ENCODE data around the gene PRRC2B. TPM values are rescaled to one million over a fixed set of nuclear protein-coding genes. Genes with fewer than 3 reads are reported as not detected.
"Not testable (repeated sequence)": the region's sequence is repeated elsewhere in the genome, so short reads cannot be mapped to it uniquely, and the experiment has no call there.

The PRRC2B gene
- total RNA-seq, 1 donor from 2014 or later = 60.4 TPM

DNA sequence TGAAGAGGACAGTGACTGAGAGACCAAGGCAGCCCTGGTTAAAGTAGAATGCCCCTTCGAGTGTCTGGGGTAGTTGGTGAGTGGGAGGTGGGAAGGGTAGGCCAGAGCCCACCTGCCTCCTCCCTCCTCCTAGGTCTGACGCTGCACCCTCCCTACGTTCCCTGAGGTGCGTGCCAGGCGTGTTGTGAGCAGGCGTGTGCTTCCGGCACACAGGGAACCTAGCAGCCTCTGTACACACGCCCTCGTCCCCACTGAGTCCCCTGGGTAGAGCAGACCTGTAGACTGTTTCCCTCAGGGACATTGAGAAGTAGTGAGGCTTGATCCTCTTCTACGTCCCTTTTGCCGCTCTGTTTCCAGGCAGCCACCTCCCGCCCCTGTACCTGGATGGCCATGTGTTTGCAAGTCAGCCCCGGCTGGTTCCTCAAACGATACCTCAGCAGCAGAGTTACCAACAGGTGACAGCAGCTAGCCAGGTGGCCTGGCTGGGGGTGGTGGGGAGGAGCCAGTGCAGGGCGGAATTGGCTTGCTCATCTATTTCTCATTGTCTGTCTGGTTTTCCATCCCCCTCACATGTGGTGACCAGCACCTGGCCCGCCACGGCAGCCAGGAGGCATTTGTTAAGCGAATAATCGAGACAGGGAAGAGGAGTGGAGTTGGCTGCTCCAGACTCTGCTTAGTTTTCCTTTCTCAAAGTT is 92.0 kb downstream of the PRRC2B start:
- no peak for DNase-seq (ENCODE audit: low spot score)

DNA sequence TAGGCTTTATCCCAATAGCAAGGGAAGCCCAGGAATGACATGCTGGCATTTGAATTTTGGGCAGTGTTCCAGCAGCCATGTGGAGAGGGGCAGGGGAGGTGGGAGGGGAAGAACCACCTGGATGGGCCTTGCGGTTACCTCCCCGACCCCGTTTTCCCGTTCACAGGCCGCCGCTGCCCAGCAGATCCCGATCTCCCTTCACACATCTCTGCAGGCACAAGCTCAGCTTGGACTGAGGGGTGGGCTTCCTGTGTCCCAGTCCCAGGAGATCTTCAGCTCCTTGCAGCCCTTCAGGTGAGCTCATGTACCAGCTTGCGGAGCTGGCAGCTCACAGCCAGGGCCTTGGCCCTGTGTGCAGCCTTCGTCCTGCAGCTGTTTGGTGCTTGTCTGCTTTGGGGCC is 93.1 kb downstream of the PRRC2B start:
- DNase-seq (ENCODE audit: low spot score) = no peak

DNA sequence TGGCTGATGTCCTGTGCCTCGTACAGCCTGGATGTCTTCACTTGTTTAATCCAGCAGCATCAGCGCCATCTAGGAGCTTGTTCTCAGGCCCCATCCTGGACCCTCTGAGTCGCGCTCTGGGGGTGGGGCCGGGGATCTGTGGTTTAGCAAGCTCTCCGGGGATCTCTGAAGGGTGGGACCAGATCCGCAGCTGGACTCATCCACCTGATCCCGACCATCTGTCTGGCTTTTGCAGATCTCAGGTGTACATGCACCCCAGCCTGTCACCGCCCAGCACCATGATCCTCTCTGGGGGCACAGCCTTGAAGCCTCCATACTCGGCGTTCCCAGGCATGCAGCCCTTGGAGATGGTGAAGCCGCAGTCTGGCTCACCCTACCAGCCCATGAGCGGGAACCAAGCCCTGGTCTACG is 93.7 kb downstream of the PRRC2B start:
- DNase-seq (ENCODE audit: low spot score) = no peak

DNA sequence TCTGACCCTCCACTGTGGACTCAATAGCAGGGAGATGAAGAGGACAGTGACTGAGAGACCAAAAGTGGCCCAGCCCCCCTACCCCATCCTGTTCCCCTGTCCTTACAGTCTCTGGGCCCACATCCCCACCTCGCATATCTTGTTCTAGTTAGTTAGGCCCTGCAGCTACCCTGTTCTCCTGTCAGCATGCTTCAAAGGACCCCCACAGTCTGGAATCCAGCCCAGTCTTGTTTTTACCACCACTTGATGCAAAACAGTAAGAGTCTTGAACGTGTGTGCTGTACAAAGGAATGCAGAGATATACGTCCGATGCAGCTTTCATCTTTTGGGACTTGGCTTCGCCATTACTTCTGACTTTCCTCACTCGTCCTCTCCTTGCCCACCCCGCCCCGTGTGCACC is 96.6 kb downstream of the PRRC2B start:
- peak; percentile 21 for DNase-seq (ENCODE audit: low spot score)

DNA sequence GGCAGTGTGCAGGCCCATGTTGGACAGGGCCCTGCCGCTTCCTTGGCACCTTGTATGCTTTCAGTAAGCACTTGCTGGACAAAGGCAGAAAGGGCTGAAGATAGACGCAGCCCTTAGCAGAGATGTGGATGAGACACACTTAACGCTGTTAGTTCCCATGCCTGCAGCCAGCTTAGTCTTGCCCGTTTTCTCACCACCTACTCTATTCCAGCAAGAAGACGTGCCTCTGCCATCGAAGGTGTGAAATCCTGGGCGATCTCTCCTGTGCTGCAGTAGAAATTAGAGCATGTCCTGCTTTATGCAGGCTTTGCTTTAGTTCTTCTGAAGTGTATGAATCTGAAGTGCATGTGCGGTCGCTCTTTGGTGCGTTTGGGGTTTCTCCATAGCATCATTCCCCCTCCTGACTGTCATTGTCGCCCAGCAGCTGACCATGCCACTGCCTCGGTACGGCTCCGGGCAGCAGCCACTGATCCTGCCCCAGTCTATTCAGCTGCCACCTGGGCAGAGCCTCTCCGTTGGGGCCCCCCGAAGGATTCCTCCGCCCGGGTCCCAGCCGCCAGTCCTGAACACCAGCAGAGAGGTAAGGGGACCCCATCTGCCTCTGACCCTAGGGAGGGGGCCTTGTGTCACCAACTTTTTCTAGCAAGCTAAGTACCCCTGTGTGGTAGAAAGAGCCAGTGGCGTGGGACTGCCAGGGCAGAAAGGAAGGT is 97.3 kb downstream of the PRRC2B start:
- no peak for DNase-seq (ENCODE audit: low spot score)

DNA sequence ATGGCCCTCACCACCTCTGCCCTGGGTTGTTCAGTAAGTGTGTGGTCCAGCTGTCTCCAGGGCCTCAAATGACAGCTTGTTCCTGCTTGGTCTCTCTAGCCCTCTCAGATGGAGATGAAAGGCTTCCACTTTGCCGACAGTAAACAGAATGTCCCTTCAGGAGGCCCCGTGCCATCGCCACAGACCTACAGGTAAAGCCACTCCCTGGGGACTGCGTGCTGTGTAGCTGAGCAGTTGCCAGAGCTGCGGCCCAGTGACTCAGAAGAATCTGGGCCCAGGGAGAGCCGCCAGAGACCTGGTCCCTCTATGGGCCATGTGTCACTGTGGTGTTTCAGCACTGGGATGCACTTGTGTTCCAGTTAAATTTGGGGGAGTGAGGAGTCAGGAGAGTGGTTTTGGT is 98.2 kb downstream of the PRRC2B start:
- DNase-seq (ENCODE audit: low spot score) = no peak

DNA sequence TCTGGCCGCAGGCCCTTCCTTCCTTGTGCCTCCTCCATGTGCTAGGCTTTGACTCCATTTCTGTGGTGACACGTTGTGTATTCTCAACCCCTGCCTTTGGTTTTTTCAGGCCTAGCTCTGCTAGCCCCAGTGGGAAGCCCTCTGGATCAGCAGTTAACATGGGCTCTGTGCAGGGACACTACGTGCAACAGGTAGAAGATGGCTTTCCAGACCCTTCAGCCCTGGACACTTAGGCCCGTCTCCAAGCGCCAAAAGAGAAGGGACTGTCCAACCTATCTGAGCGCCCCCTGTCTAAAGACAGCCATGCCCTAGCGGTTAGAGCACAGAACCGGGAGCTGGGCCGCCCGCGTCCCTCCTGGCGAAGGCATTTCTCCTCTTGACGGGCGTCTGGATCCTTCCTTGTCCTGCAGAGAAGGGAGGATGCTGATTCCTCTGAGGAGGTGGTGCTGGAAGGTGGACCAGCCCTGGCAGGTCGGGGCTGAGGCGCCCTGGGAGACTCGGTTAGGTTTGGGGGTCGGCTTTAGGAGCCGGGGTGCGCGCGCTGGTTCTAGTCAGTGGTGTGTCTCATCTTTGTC is 100.5 kb downstream of the PRRC2B start:
- DNase-seq (ENCODE audit: low spot score) = no peak

DNA sequence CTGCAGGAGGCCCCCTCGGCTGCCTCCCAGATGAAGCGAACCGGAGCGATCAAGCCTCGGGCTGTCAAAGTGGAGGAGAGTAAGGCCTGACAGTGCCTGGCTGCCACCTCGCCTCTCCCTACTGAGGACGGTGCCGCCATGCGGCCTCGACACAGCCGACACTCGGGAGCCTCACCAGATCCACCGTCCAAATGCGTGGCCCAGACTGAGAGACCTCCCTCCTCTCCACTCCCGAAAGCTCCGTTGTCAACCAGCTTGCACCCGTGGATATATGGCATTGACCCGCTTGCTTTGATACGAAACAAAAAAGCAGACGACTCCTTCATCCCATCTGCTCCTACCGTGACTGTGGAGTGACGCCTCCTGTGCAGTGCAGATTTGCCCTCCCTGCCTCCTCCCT is 101.9 kb downstream of the PRRC2B start:
- DNase-seq (ENCODE audit: low spot score) = no peak

DNA sequence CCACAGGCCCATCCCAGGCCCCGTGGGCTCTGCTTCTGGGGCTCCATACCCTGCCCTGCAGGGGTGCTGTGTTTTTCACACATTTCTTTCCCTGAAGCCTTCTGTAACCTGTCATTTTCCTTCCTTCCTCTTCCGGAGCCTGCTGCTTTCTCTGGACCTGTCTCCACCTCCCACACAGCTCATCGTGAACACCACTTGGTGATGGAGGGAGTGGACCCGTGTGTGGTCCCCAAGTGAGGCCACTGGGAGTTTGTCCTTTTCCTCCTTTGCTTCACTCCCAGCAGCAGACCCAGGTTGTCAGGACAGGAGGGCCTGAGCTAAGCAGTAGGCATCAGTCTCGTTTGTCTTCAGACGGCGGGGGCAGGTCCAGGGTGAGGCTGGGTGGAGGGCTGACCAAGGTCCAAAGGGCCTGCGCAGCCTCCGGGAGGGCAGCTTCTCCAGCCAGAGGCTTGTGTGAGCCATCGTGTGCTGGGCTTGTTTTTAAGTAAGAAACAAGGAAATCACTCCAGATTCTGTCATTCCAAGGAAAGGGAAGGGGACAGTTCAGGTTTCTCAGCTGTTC is 103.0 kb downstream of the PRRC2B start:
- DNase-seq (ENCODE audit: low spot score) = no peak

DNA sequence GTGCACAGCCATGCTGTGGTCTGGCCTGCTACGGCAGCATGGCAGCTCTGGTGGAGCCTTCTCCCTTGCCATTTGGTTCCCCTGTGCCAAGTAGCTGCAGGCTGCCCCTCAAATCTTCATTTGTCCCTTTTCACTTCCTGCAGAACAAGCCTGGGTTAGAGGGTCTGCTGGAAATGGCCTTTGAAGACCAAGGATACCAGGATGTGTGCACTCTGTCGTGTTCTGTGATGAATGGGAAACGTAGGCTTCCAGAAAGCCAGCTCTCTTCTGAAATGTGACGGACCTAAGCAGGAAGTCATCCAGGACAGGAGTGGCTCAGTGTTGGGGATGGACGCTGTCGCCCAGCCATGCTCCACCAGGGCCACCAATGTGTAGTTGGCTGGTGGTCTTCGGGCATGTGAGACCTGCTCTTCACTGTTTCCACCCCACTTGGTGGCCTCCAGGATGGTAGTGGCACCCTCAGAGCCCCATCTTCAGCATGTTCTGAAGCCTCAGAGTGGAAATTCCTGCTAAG is 105.4 kb downstream of the PRRC2B start:
- DNase-seq (ENCODE audit: low spot score) = no peak

DNA sequence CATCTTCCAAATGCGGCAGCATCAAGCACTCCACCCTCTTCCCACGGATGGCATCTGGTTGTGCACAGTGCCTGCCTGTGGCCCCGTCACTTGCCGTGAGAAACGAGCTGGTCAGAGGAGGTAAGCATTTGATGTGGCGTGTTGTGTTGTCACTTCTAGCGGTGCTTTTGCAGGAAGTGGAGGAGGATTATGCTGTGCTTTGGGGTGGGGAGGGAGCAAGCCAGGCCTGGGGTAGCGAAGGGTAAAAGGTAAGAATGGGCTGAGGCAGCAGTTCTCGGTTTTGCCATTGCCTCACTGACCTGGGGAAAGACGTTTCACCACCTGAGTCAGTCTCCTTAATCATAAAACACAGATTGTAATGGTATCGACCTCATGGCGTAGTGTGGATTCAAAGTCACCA is 106.5 kb downstream of the PRRC2B start:
- DNase-seq (ENCODE audit: low spot score) = no peak

DNA sequence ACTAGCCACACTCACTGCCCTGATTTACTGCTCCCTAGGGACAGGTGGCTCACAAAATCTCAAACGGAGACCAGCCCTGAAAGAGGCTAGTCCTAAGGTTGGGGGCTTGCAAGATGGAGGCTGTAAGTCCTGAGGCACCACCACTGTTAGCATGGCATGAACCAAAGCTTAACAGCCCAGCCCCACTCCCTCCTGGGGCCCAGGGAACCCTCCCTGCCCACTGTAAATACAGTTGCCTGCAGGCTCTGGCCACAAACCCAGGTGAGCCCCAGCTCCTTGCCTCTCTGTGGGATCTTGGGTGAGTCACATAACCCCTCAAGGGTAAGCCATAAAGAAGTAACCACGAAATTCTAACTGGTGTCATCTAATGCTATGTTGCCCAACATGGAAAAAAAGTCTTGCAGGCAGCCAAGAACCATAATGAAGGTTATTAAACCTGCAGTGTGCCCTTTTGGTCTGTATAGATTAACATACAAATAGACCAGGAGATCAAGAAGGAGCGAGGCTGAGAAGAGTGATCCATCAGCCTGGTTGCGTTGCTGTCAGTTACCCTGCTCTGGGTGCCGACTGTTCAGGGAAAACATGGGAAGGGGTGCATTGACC is 107.2 kb downstream of the PRRC2B start:
- no peak for DNase-seq (ENCODE audit: low spot score)

DNA sequence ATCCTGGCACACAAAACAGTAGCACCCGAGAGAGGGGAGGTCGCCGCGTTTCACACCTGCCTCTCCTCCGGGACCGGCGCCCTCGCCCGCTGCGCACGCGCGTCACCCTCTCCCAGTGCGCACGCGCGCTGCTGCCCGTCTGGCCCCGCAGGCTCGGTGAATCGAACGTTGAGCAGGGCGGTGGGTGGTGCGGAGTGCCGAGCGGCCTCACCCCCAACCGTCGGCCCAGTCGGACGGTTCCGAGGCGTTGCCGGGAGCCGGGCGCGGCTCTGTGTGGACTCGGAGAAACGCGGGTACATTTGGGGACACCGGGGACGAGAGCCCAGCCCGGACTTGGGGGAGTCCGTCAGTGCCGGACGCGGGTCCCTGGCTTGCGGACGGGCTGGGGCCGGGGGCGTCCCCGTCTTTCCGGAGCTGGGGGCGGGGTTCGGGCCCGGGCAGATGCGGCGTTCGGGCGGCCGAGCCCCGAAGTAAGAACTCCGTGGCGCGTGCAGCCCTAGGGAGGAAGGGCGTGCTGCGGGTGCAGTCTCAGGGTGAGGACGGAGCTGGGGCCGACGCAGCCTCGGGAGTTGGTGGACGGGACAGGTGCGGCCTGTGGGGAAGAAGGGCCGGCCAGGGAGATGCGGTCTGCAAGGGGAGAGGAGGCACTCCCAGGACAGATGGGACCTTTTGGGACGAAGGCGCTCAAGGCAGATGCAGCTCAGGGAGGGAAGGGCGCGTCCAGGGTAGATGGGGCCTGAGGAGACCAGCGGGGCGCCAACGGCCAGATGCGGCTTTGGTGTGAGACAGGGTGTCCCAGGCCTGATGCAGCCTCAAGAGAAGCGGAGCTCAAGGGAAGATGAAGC is 109.1 kb downstream of the PRRC2B start, which contains the start of gene POMT1:
Gene POMT1 (plus strand): TSS at position 138 of the 845 bp plus-strand sequence. CDS start 1,301 bp downstream, outside the sequence.
- peak; percentile 89 for DNase-seq (ENCODE audit: low spot score)

DNA sequence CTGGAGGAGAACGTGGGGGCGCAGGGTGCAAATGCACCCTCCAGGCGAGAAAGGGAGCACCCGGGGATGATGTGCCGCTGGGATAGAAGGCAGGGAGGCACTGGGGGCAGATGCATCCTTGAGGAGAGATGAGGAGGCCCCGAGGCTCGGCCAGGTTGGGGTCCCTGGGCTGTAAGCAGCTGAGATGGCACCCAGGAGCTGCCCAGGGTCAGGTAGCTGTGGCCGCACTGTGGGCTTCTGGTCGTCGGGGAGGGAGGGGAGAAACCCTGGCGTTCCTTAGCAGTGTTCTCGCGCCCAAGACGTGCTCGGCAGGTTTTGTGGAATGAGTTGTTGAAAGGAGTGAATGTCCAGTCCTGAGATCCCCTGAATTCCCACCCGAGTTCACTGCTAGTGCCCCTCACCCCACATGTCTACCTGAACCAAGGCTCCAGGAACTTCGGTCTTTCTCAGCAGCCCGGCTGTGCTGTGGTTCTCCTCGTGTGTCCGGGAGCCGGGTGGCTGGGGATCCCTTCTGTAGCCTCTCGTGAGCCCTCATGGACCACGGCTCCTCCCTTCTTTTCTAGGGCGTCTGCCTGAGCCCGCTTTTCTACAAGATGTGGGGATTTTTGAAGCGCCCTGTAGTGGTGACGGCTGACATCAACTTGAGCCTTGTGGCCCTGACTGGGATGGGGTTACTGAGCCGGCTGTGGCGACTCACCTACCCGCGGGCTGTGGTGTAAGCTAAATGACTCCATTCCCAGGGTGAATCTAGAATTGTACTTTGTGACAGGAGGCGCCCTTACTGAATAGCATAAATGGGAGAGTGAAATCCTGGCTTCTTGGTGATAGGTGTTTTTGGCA is 110.0 kb downstream of the PRRC2B start:
- DNase-seq (ENCODE audit: low spot score) = no peak

DNA sequence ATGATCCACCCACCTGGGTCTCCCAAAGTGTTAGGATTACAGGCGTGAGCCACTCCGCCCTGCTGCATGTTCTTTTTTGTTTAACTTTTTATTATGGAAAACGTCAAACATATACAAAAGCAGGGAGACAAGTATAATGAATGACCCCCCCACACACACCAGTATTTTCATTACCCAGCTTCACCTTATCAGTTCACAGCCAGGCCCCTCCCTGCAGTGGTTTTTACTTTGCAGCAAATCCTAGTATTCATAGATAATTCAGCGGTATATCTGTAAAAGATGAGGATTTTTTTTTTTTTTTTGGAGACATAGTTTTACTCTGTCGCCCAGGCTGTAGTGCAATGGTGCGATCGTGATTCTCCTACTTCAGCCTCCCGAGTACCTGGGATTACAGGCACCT is 111.1 kb downstream of the PRRC2B start:
- DNase-seq (ENCODE audit: low spot score) = no peak

DNA sequence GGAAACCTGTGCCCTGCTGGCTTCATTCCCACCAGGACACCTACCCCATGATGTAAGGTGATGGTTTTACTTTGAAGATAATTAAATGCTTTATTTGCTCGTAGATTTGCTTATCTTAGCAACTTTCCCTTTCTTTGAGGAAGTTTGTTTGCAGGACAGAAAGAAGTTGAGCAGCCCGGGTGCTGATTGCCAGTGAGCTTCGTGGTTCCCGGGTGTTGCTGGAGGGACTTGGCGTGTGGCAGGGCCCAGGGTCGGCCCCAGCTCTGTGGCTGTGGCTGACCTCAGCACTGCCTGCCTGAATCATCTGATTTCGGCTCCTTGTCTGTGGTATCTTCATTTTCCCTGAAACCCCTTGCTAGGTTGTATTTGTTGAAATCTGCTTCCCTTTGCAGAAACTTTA is 117.5 kb downstream of the PRRC2B start:
- no peak for DNase-seq (ENCODE audit: low spot score)

DNA sequence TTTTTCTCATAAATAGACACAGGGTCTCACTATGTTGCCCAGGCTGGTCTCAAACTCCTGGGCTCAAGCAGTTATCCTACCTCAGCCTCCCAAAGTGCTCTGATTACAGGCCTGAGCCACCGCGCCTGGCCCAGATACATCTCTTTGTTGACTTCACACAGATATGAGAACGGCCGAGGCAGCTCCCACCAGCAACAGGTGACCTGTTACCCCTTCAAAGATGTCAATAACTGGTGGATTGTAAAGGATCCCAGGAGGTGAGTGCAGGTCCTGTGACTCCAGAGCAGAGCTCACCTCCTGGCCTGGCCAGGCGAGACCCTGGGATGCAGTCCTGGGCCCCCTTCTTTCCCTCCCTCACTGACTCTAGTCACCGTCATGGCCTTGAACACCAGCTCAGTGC is 118.0 kb downstream of the PRRC2B start:
- no peak for DNase-seq (ENCODE audit: low spot score)

DNA sequence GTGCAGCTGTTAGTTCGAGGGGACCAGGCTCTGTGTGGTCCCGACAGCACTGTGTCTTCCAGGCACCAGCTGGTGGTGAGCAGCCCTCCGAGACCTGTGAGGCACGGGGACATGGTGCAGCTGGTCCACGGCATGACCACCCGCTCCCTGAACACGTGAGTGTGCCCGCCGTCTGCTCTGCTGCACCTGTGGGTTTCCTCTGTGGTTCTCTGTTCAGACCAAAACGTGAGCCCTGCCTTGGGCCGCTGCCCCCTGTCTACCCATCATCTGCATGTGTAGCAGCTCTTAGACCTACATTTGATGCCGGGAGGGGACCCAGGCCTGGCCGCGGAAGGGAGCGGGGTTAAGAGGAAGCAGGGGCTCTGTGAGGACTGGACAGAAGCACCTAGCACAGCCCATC is 119.3 kb downstream of the PRRC2B start:
- no peak for DNase-seq (ENCODE audit: low spot score)

DNA sequence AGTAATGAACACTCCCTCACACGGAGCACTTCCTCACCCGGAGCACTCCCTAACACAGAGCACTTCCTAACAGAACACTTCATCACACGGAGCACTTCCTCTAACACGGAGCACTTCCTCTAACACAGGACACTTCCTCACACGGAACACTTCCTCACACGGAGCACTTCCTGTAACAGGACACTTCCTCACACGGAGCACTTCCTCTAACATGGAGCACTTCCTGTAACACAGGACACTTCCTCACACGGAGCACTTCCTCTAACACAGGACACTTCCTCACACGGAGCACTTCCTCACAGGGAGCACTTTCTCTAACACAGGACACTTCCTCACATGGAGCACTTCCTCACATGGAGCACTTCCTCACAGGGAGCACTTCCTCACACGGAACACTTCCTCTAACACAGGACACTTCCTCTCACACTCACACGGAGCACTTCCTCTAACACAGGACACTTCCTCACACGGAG is 121.7 kb downstream of the PRRC2B start:
- DNase-seq (ENCODE audit: low spot score) = not testable (repeated sequence)

DNA sequence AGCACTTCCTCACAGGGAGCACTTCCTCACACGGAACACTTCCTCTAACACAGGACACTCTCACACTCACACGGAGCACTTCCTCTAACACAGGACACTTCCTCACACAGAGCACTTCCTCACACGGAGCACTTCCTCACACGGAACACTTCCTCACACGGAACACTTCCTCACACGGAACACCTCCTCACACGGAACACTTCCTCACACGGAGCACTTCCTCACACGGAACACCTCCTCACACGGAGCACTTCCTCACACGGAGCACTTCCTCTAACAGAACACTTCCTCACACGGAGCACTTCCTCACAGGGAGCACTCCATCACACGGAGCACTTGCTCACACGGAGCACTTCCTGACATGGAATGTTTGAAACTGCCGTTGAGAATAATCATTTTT is 122.2 kb downstream of the PRRC2B start:
- DNase-seq (ENCODE audit: low spot score) = no peak
